Neuronal stem cell (in vitro differentiated cells): ENCODE measurements around the gene FER1L5.

Experiments
- DNase-seq: peaks from one replicate; pipeline ENCODE4 v3.0.0-alpha.2; 2013; ENCODE audit warnings: low spot score
- H2AFZ ChIP-seq: one replicate; pipeline ENCODE4 v1.6.1; 2013; ENCODE audit warnings: mild to moderate bottlenecking, low read length, inconsistent platforms
- H2AK5ac ChIP-seq: 2 replicates; pipeline ENCODE4 v1.6.1; 2013; ENCODE audit warnings: low read depth, mild to moderate bottlenecking, inconsistent platforms, low read length, moderate library complexity, mixed read lengths
- H2BK120ac ChIP-seq: 2 replicates; pipeline ENCODE4 v1.6.1; 2013; ENCODE audit warnings: low read depth, mild to moderate bottlenecking, inconsistent platforms, low read length, moderate library complexity, mixed read lengths
- H2BK12ac ChIP-seq: one replicate; pipeline ENCODE4 v1.6.1; 2013; ENCODE audit warnings: low read length, inconsistent platforms
- H2BK15ac ChIP-seq: 2 replicates; pipeline ENCODE4 v1.6.1; 2013; ENCODE audit warnings: mild to moderate bottlenecking, low read length, inconsistent platforms, mixed read lengths
- H2BK5ac ChIP-seq: one replicate; pipeline ENCODE4 v1.6.1; 2013; ENCODE audit warnings: inconsistent platforms, mild to moderate bottlenecking, low read length, moderate library complexity
- H3K14ac ChIP-seq: one replicate; pipeline ENCODE4 v1.6.1; 2013; ENCODE audit warnings: low read length, inconsistent platforms
- H3K18ac ChIP-seq: 2 replicates; pipeline ENCODE4 v1.6.1; 2013; ENCODE audit warnings: low read length, inconsistent platforms
- H3K23ac ChIP-seq: 2 replicates; pipeline ENCODE4 v1.6.1; 2013; ENCODE audit warnings: low read depth, mild to moderate bottlenecking, mixed read lengths, low read length, inconsistent platforms; ENCODE audit not compliant: poor library complexity
- H3K27ac ChIP-seq: replicated peaks from 3 replicates; pipeline ENCODE4 v1.5.1; 2013; ENCODE audit warnings: low read length, inconsistent platforms
- H3K27me3 ChIP-seq, 3 experiments: 2 replicates each; pipeline ENCODE4 v1.6.1; 2013; ENCODE audit warnings: low read length in 3 of 3, mild to moderate bottlenecking in 2 of 3, inconsistent platforms in 1 of 3, low read depth in 1 of 3, mixed read lengths in 1 of 3, moderate library complexity in 1 of 3; ENCODE audit not compliant: control insufficient read depth in 3 of 3, insufficient read depth in 3 of 3
- H3K36me3 ChIP-seq, 2 donors: replicated peaks in 1 of 2; 2 replicates each; pipeline ENCODE4 v1.6.1; 2013; ENCODE audit warnings: low read length in 2 of 2; ENCODE audit not compliant: control insufficient read depth in 2 of 2, insufficient read depth in 2 of 2
- H3K4ac ChIP-seq: 2 replicates; pipeline ENCODE4 v1.6.1; 2013; ENCODE audit warnings: inconsistent platforms, mild to moderate bottlenecking, low read length, moderate library complexity
- H3K4me1 ChIP-seq, 2 donors: 1 replicate in 1 of 2; 2 replicates in 1 of 2; pipeline ENCODE4 v1.6.1; 2013; ENCODE audit warnings: low read length in 2 of 2, low read depth in 1 of 2; ENCODE audit not compliant: control insufficient read depth in 2 of 2, insufficient read depth in 1 of 2
- H3K4me2 ChIP-seq: one replicate; pipeline ENCODE4 v1.6.1; 2013; ENCODE audit warnings: mild to moderate bottlenecking, low read length, inconsistent platforms; ENCODE audit not compliant: insufficient read depth, poor library complexity, severe bottlenecking
- H3K4me3 ChIP-seq, 2 donors: 2 replicates each; pipeline ENCODE4 v1.5.1; 2013; ENCODE audit warnings: low read length in 2 of 2, mild to moderate bottlenecking in 2 of 2, inconsistent platforms in 1 of 2, moderate library complexity in 1 of 2
- H3K79me1 ChIP-seq: one replicate; pipeline ENCODE4 v1.6.1; 2013; ENCODE audit warnings: low read depth, mild to moderate bottlenecking, inconsistent platforms, low read length, moderate library complexity
- H3K9ac ChIP-seq: one replicate; pipeline ENCODE4 v1.6.1; 2013; ENCODE audit warnings: mild to moderate bottlenecking, low read depth, low read length, inconsistent platforms; ENCODE audit not compliant: poor library complexity
- H3K9me3 ChIP-seq, 2 donors: replicated peaks in 1 of 2; 2 replicates each; pipeline versions ENCODE3 to v1.6.1; 2013; ENCODE audit warnings: low read length in 2 of 2, mild to moderate bottlenecking in 2 of 2, inconsistent platforms in 1 of 2, low read depth in 1 of 2, mixed read lengths in 1 of 2, moderate library complexity in 1 of 2; ENCODE audit not compliant: control insufficient read depth in 2 of 2, insufficient read depth in 1 of 2
- H4K8ac ChIP-seq: one replicate; pipeline ENCODE4 v1.6.1; 2013; ENCODE audit warnings: low read depth, mild to moderate bottlenecking, inconsistent platforms, low read length, moderate library complexity
- H4K91ac ChIP-seq: one replicate; pipeline ENCODE4 v1.6.1; 2013; ENCODE audit warnings: low read length, low read depth, mild to moderate bottlenecking, inconsistent platforms; ENCODE audit not compliant: poor library complexity
- WGBS, 2 donors: extraction: QIAGEN DNeasy Blood & Tissue Kit; methylation state at CpG; one replicate each; pipeline ENCODE4 v1.1.7; 2013; ENCODE audit warnings: missing lambda C conversion rate in 2 of 2, mixed read lengths in 1 of 2; ENCODE audit not compliant: insufficient read length in 2 of 2, insufficient replicate concordance in 1 of 2; ENCODE audit errors: extremely low coverage in 2 of 2; 5-methylcytosine and 5-hydroxymethylcytosine counted together

The FER1L5 gene

DNA sequence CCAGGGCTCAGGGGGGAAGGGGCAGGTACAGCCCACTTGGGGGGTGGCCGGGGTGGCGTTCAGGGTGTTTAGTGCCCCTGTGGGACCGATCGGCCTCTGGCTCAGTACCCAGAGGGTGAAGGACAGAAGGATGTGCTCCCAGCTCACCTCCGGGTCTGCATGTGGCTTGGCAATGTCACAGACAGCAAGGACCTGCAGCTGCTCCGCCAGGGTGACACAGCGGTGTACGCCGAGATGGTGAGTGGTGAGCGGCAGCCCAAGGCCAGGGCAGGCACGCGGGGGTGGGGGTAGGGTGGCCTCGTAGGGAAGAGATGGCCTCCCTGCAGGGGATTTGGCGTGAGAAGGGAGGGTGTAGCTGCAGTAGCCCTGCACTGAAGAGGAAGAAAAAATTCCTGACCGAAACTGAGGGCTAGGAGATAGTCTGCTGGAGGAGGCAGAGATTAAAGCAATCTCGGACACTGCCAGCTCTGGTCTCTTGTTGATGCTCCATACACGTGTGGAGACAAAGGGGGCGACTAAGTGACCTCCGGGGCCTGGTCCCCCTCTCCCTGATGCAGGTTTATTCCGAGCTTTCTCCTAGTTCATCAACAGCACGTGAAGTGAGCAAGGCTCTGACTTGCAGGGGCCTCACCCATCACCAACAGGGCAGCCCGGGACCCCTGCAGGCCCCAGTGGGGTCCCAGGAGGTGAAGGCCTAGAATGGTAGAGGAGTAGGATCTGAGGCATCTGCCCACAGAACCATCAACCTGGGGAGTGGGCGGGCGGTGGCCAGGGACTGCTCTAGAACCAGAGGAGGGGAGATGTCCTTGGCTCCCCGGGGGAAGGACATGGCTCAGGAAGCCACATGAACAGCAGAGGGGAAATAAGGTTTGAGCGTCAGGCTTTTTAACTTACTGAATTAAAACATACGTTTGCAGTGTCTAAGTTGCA is 45.4 kb downstream of the FER1L5 start:
- WGBS, 2 donors: no CpG with 5 or more reads among the region's 27 CpGs
- Histone ChIP-seq H3K36me3 (no peaks in the 10 kb centered on the region), H2BK15ac (no peak overlapping the region)

GRCh38 chr2:96688649-96689430 is 46.3 kb downstream of the FER1L5 start:
- Histone ChIP-seq H3K4me3 (no peak overlapping the region), H3K4me2 (no peak overlapping the region), H3K9me3 (no peaks in the 10 kb centered on the region), H3K27me3 (no peaks in the 10 kb centered on the region), H3K14ac (peak overlapping the region; percentile 6), H2BK15ac (no peak overlapping the region), H2AFZ (no peak overlapping the region), H2BK120ac (no peak overlapping the region), H3K79me1 (no peaks in the 10 kb centered on the region), H3K23ac (no peak overlapping the region), H2BK12ac (no peak overlapping the region), H2AK5ac (peak overlapping the region; percentile 57), H3K27ac (no peak overlapping the region), H3K4me1 (peaks cover 2 to 12% of the 10 kb centered on the region in 2 donors), H2BK5ac (no peak overlapping the region), H3K4ac (no peak overlapping the region), H3K18ac (peak overlapping the region; percentile 45), H4K91ac (no peak overlapping the region), H3K36me3 (no peaks in the 10 kb centered on the region), H4K8ac (no peak overlapping the region), H3K9ac (no peak overlapping the region)
- no peak for DNase-seq
- WGBS, 2 donors: no CpG with 5 or more reads among the region's 11 CpGs

More for the DNA sequence above, 45.4 kb downstream of the FER1L5 start:
- no peak overlapping the region for H2AK5ac ChIP-seq
- H3K18ac ChIP-seq: peak overlapping the region; percentile 72
- no peak overlapping the region for H3K27ac ChIP-seq
- H3K4me1 ChIP-seq: peaks cover 2 to 12% of the 10 kb centered on the region in 2 donors
- no peak overlapping the region for H2AFZ ChIP-seq
- H4K91ac ChIP-seq: no peak overlapping the region
- no peak overlapping the region for H2BK120ac ChIP-seq
- H3K4me3 ChIP-seq: no peak overlapping the region
- H3K14ac ChIP-seq: no peak overlapping the region
- H4K8ac ChIP-seq: no peak overlapping the region
- no peak overlapping the region for H2BK5ac ChIP-seq
- no peaks in the 10 kb centered on the region for H3K79me1 ChIP-seq
- no peak overlapping the region for H3K23ac ChIP-seq
- no peak for DNase-seq
- H3K9me3 ChIP-seq: no peaks in the 10 kb centered on the region
- H3K9ac ChIP-seq: peak overlapping the region; percentile 5
- H3K27me3 ChIP-seq: no peaks in the 10 kb centered on the region
- H3K4ac ChIP-seq: no peak overlapping the region
- H2BK12ac ChIP-seq: no peak overlapping the region
- no peak overlapping the region for H3K4me2 ChIP-seq

- no peaks in the 10 kb centered on the region for H3K9me3 ChIP-seq
- H2AK5ac ChIP-seq: peak overlapping the region; percentile 58
- H3K4me3 ChIP-seq: no peak overlapping the region
- no peak overlapping the region for H2AFZ ChIP-seq
- no peak overlapping the region for H2BK120ac ChIP-seq
- no peak overlapping the region for H2BK12ac ChIP-seq
- H3K27me3 ChIP-seq: no peaks in the 10 kb centered on the region
- no peak overlapping the region for H3K27ac ChIP-seq
- no peak overlapping the region for H3K18ac ChIP-seq
- no peak overlapping the region for H2BK15ac ChIP-seq
- H3K36me3 ChIP-seq: no peaks in the 10 kb centered on the region
- no peak for DNase-seq
- H4K8ac ChIP-seq: no peak overlapping the region
- no peak overlapping the region for H3K4me2 ChIP-seq
- H3K79me1 ChIP-seq: no peaks in the 10 kb centered on the region
- no peak overlapping the region for H3K23ac ChIP-seq
- WGBS, 2 donors: no CpG with 5 or more reads among the region's 14 CpGs
- H4K91ac ChIP-seq: no peak overlapping the region
- H3K4me1 ChIP-seq: peaks cover 0 to 7% of the 10 kb centered on the region in 2 donors
- H3K9ac ChIP-seq: no peak overlapping the region
- no peak overlapping the region for H2BK5ac ChIP-seq
- no peak overlapping the region for H3K4ac ChIP-seq
- peak overlapping the region; percentile 23 for H3K14ac ChIP-seq
Measured at GRCh38 chr2:96689431-96689991, 46.9 kb downstream of the FER1L5 start.
